DND-41 (cell line): ENCODE results near the gene TRIM44.
"Not testable (repeated sequence)": the region's sequence is repeated elsewhere in the genome, so short reads cannot be mapped to it uniquely, and the experiment has no call there.

ENCODE experiments used
- ATAC-seq: fragments of 200-7000 bp; cut with Tn5 transposase; 3 replicates; pipeline ENCODE4 v1.9.1; 2021; ENCODE audit warnings: low read depth; ENCODE audit not compliant: insufficient read depth
- DNase-seq: peaks from one replicate; pipeline ENCODE4 v3.0.0-alpha.2; 2020
- H2AFZ ChIP-seq: 2 replicates; pipeline ENCODE4 v1.6.0; 2012; ENCODE audit warnings: low read depth, low read length
- H3K27ac ChIP-seq: 2 replicates; pipeline ENCODE4 v1.5.1; 2012; ENCODE audit warnings: low read length, inconsistent platforms
- H3K27me3 ChIP-seq: fragments of 200-600 bp; sonication (generic); 2 replicates; pipeline ENCODE4 v1.6.0; 2012; ENCODE audit warnings: low read length, mild to moderate bottlenecking, inconsistent platforms; ENCODE audit not compliant: insufficient read depth, poor library complexity
- H3K36me3 ChIP-seq: 2 replicates; pipeline ENCODE4 v1.5.1; 2012; ENCODE audit warnings: low read length, inconsistent platforms; ENCODE audit not compliant: insufficient read depth
- H3K4me1 ChIP-seq: 2 replicates; pipeline ENCODE4 v1.5.1; 2012; ENCODE audit warnings: mild to moderate bottlenecking, low read length; ENCODE audit not compliant: insufficient read depth
- H3K4me2 ChIP-seq: 2 replicates; pipeline ENCODE4 v1.6.0; 2012; ENCODE audit warnings: mild to moderate bottlenecking, moderate library complexity, low read length, inconsistent platforms; ENCODE audit not compliant: insufficient read depth
- H3K4me3 ChIP-seq, 2 experiments: fragments of 200-600 bp in 1 of 2; shearing (Covaris generic) in 1 of 2; 2 replicates each; pipeline ENCODE4 v1.5.1; 2012 to 2016; ENCODE audit warnings: inconsistent platforms in 2 of 2, low read length in 2 of 2, mild to moderate bottlenecking in 2 of 2, low read depth in 1 of 2, moderate library complexity in 1 of 2
- H3K79me2 ChIP-seq: 2 replicates; pipeline ENCODE4 v1.6.0; 2012; ENCODE audit warnings: low read length, inconsistent platforms; ENCODE audit not compliant: insufficient read depth
- H3K9ac ChIP-seq: 2 replicates; pipeline ENCODE4 v1.6.0; 2012; ENCODE audit warnings: low read depth, mild to moderate bottlenecking, inconsistent platforms, low read length, moderate library complexity
- H3K9me3 ChIP-seq: 2 replicates; pipeline ENCODE4 v1.5.1; 2012; ENCODE audit warnings: low read length, moderate library complexity, mild to moderate bottlenecking, inconsistent platforms; ENCODE audit not compliant: insufficient read depth, severe bottlenecking
- H4K20me1 ChIP-seq: 2 replicates; pipeline ENCODE4 v1.6.0; 2012; ENCODE audit warnings: low read length; ENCODE audit not compliant: insufficient read depth
- EZH2 ChIP-seq: IDR thresholded peaks from 3 replicates; pipeline ENCODE4 v1.6.1; 2012; ENCODE audit warnings: borderline replicate concordance, low read depth, mild to moderate bottlenecking, moderate library complexity, low read length, inconsistent platforms; ENCODE audit not compliant: severe bottlenecking
- TF ChIP-seq, protein P1 (sequence below): IDR thresholded peaks from 2 replicates; pipeline ENCODE4 v1.5.1; 2012; ENCODE audit warnings: borderline replicate concordance, low read length, moderate library complexity, mild to moderate bottlenecking; ENCODE audit not compliant: poor library complexity, severe bottlenecking; ENCODE audit errors: extremely low read depth

Gene TRIM44

DNA sequence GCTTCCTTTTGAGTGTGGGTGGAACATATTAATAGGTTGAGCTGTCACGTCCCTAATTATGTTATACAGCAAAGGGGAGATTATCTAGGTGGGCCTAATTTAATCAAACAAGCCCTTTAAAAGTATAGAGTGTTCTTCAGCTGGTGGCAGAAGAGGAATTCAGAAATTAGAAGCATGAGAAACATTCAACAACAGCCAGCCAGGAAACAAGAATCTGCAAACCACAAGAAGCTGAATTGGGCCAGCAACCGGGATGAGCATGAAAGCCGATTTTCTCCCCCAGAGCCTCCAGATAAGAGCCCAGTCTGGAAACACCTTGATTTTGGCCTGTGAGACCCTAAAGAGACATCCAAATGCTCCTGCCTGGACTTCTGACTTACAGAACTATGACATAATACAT lies 175.5 kb downstream of the TRIM44 start:
- H3K9me3 ChIP-seq, result no peaks in the 10 kb centered on the region
- H3K36me3 ChIP-seq, result no peaks in the 10 kb centered on the region
- no peak overlapping the region for H2AFZ ChIP-seq
- no peak for TF ChIP-seq EZH2
- TF ChIP-seq, protein P1, sequence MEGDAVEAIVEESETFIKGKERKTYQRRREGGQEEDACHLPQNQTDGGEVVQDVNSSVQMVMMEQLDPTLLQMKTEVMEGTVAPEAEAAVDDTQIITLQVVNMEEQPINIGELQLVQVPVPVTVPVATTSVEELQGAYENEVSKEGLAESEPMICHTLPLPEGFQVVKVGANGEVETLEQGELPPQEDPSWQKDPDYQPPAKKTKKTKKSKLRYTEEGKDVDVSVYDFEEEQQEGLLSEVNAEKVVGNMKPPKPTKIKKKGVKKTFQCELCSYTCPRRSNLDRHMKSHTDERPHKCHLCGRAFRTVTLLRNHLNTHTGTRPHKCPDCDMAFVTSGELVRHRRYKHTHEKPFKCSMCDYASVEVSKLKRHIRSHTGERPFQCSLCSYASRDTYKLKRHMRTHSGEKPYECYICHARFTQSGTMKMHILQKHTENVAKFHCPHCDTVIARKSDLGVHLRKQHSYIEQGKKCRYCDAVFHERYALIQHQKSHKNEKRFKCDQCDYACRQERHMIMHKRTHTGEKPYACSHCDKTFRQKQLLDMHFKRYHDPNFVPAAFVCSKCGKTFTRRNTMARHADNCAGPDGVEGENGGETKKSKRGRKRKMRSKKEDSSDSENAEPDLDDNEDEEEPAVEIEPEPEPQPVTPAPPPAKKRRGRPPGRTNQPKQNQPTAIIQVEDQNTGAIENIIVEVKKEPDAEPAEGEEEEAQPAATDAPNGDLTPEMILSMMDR, result no peak
- H3K4me2 ChIP-seq, result no peak overlapping the region
- no peaks in the 10 kb centered on the region for H4K20me1 ChIP-seq
- H3K4me1 ChIP-seq, result no peaks in the 10 kb centered on the region
- H3K79me2 ChIP-seq, result no peaks in the 10 kb centered on the region
- H3K9ac ChIP-seq, result no peak overlapping the region
- no peak overlapping the region for H3K4me3 ChIP-seq
- H3K27ac ChIP-seq, result no peak overlapping the region
- no peaks in the 10 kb centered on the region for H3K27me3 ChIP-seq
- ATAC-seq, result no peak
- DNase-seq, result no peak

DNA sequence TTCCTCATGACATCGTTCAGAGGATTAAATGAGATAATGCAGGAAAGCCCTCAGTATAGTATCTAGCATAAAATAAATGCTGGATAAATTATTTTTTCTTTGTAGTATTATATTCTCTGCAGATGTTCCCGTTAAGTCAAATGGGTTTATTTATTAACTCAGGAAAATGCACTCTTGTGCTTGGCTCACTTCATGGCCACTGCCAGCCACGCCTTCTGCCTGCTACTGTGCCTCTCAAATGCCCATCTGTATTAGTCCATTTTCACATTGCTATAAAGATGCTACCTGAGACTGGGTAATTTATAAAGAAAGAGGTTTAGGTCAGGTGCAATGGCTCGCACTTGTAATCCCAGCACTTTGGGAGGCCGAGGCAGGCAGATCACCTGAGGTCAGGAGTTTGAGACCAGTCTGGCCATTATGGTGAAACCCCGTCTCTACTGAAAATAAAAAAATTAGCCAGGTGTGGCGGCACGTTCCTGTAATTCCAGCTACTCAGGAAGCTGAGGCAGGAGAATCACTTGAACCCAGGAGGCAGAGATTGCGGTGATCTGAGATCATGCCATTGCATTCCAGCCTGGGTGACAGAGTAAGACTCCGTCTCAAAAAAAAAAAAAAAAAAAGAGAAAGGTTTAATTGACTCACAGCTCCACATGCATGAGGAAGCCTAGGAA lies 176.3 kb downstream of the TRIM44 start:
- not testable (repeated sequence) for DNase-seq, H3K4me1 ChIP-seq, H4K20me1 ChIP-seq, H3K9me3 ChIP-seq, H3K27me3 ChIP-seq, H2AFZ ChIP-seq, H3K27ac ChIP-seq, H3K79me2 ChIP-seq, H3K4me3 ChIP-seq, ATAC-seq, H3K36me3 ChIP-seq, H3K4me2 ChIP-seq, H3K9ac ChIP-seq

DNA sequence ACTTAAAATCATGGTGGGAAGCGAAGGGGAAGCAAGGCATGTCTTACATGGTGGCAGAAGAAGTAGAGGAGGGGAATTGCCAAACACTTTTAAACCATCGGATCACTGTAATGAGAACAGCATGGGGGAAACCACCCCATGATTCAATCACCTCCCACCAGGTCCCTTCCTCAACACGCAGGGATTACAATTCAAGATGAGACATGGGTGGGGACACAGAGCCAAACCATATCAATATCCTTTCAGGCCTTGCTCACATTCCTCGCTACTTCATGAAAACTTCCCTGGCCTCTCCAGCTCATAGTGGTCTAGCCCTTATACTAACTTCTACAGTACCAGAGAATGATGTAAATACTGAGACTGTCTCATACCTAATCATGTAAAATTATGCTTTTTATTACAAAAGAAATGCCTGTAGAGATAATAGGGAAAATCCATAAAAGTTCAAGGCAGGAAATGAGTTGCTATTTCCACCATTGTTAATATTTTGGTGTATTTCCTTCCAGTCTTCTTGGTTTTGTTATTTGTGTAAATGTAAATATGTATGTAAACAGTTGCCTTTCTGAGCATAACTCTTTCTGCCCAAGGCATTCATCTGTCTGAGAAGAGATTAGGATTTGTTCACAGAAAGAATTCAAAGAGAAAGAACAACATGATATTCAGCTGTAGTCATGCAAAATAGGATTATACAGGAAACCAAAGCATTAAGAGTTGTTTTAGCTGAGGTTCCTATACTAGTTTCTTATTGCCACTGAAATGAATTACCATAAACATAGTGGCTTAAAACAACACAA lies 177.0 kb downstream of the TRIM44 start:
- H3K4me2 ChIP-seq, result no peak overlapping the region
- no peak for TF ChIP-seq EZH2
- TF ChIP-seq, protein P1, result no peak
- H3K9me3 ChIP-seq, result no peaks in the 10 kb centered on the region
- no peaks in the 10 kb centered on the region for H3K79me2 ChIP-seq
- no peaks in the 10 kb centered on the region for H3K36me3 ChIP-seq
- no peaks in the 10 kb centered on the region for H3K27me3 ChIP-seq
- ATAC-seq (no peak), DNase-seq (no peak)
- no peak overlapping the region for H3K9ac ChIP-seq
- H3K27ac ChIP-seq, result no peak overlapping the region
- H3K4me3 ChIP-seq, result no peak overlapping the region
- no peaks in the 10 kb centered on the region for H3K4me1 ChIP-seq
- H2AFZ ChIP-seq, result no peak overlapping the region
- no peaks in the 10 kb centered on the region for H4K20me1 ChIP-seq

DNA sequence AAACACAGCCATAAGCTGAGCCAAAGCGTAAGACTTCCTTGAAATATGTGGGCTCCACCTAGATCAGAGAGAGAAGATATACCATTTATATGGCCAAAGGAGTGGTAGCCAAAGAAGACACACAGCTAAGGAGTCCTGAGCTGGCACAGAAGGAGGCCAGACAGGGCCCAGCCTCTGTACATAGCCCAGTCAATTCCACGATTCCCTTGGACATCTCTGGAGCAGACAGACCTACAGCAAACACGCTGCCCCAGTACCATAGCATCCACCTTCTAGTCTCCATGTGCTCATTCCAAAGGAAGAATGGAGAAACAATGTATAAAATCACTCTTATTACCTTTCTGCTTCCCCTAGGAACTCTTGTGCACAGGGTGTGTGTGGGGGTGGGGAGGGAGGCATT lies 179.2 kb downstream of the TRIM44 start:
- Histone ChIP-seq H2AFZ (no peak overlapping the region), H3K9ac (no peak overlapping the region), H3K9me3 (no peaks in the 10 kb centered on the region), H3K27ac (no peak overlapping the region), H3K27me3 (no peaks in the 10 kb centered on the region), H3K4me1 (no peaks in the 10 kb centered on the region), H3K79me2 (no peaks in the 10 kb centered on the region), H3K4me2 (no peak overlapping the region), H4K20me1 (no peaks in the 10 kb centered on the region), H3K36me3 (no peaks in the 10 kb centered on the region), H3K4me3 (no peak overlapping the region)
- DNase-seq (no peak), ATAC-seq (no peak)
- TF ChIP-seq, protein P1, result no peak
- no peak for TF ChIP-seq EZH2
